CD4-positive, alpha-beta T cell (primary cell): ENCODE measurements around the gene QRFP. TPM values are rescaled to one million over a fixed set of nuclear protein-coding genes. Genes with fewer than 3 reads are reported as not detected.

Experiments used
- ATAC-seq: fragments of 200-7000 bp; cut with Tn5 transposase; one replicate; pipeline ENCODE4 v1.10.0; 2022; ENCODE audit warnings: mild to moderate bottlenecking; ENCODE audit not compliant: poor library complexity
- CTCF ChIA-PET: fragments of 350-600 bp; sonication (Branson Sonifier 250); formaldehyde crosslinking; loops from one replicate; lab custom pipeline; 2021; ENCODE audit warnings: antibody characterized with exemption, inconsistent platforms; lab: Charles Lee
- POLR2A ChIA-PET: fragments of 350-600 bp; sonication (Branson Sonifier 250); formaldehyde crosslinking; loops from one replicate; lab custom pipeline; 2021; ENCODE audit warnings: antibody characterized with exemption, inconsistent platforms; lab: Charles Lee
- DNase-seq, 14 experiments: peaks; one replicate each; pipeline ENCODE4 v3.0.0-alpha.2; 2013 to 2020; ENCODE audit warnings: mixed read lengths in 2 of 14
- H3K27ac ChIP-seq, 2 donors: one replicate each; pipeline versions ENCODE4 v1.5.1 to v1.7.0; 2013; ENCODE audit warnings: low read length in 2 of 2, low read depth in 1 of 2, mild to moderate bottlenecking in 1 of 2
- H3K27me3 ChIP-seq, 2 experiments: 1 replicate in 1 of 2; 2 replicates in 1 of 2; pipeline versions ENCODE4 v1.6.1 to v1.7.0; 2013; ENCODE audit warnings: low read length in 2 of 2, control low read depth in 1 of 2, mild to moderate bottlenecking in 1 of 2, moderate library complexity in 1 of 2; ENCODE audit not compliant: insufficient read depth in 2 of 2, control insufficient read depth in 1 of 2
- H3K36me3 ChIP-seq: one replicate; pipeline ENCODE4 v1.6.1; 2013; ENCODE audit warnings: low read length, control low read depth; ENCODE audit not compliant: insufficient read depth
- H3K4me1 ChIP-seq: one replicate; pipeline ENCODE4 v1.6.1; 2013; ENCODE audit warnings: low read length, control low read depth; ENCODE audit not compliant: insufficient read depth
- H3K4me3 ChIP-seq: one replicate; pipeline ENCODE4 v1.5.1; 2013; ENCODE audit warnings: mild to moderate bottlenecking, low read length, moderate library complexity
- H3K9me3 ChIP-seq, 2 experiments: 1 replicate in 1 of 2; 2 replicates in 1 of 2; pipeline versions ENCODE4 v1.6.1 to v1.7.0; 2013; ENCODE audit warnings: low read length in 2 of 2, mild to moderate bottlenecking in 2 of 2, control low read depth in 1 of 2, moderate library complexity in 1 of 2; ENCODE audit not compliant: control insufficient read depth in 1 of 2, insufficient read depth in 1 of 2
- H3K27ac Mint-ChIP-seq: one replicate; pipeline ENCODE4 v1.8.0; 2020; ENCODE audit warnings: mixed read lengths
- H3K27me3 Mint-ChIP-seq: one replicate; pipeline ENCODE4 v1.8.0; 2021; ENCODE audit warnings: mixed read lengths
- H3K36me3 Mint-ChIP-seq: one replicate; pipeline ENCODE4 v1.8.0; 2021; ENCODE audit warnings: low read depth, mixed read lengths
- H3K4me1 Mint-ChIP-seq: one replicate; pipeline ENCODE4 v1.8.0; 2021; ENCODE audit warnings: low read depth, mixed read lengths
- H3K4me3 Mint-ChIP-seq: one replicate; pipeline ENCODE4 v1.8.0; 2020; ENCODE audit warnings: mild to moderate bottlenecking, mixed read lengths
- H3K9me3 Mint-ChIP-seq: one replicate; pipeline ENCODE4 v1.8.0; 2020; ENCODE audit warnings: mixed read lengths
- intact Hi-C, 2 experiments: fragments of 100-400 bp; cut with DNase I in 1 of 2; cut with micrococcal nuclease in 1 of 2; formaldehyde crosslinking; loops; one replicate each; pipeline versions ENCODE4 v1.15.1 to v1.9.0; 2023 to 2025; cut with DNase I, micrococcal nuclease
- total RNA-seq, 174 experiments: library from RNA in 2 of 174; stranded (reverse) in 2 of 174; gene quantifications; one replicate each; pipeline ENCODE4 v1.2.3 and lab custom pipeline; 2021 to 2026
- TF ChIP-seq, protein P1 (sequence below): fragments of 200-600 bp; IDR thresholded peaks from one replicate; pipeline ENCODE4 v1.8.0; 2022; ENCODE audit warnings: antibody characterized with exemption, mild to moderate bottlenecking

QRFP gene
- total RNA-seq, 2 experiments from 2014 or later = not detected

DNA sequence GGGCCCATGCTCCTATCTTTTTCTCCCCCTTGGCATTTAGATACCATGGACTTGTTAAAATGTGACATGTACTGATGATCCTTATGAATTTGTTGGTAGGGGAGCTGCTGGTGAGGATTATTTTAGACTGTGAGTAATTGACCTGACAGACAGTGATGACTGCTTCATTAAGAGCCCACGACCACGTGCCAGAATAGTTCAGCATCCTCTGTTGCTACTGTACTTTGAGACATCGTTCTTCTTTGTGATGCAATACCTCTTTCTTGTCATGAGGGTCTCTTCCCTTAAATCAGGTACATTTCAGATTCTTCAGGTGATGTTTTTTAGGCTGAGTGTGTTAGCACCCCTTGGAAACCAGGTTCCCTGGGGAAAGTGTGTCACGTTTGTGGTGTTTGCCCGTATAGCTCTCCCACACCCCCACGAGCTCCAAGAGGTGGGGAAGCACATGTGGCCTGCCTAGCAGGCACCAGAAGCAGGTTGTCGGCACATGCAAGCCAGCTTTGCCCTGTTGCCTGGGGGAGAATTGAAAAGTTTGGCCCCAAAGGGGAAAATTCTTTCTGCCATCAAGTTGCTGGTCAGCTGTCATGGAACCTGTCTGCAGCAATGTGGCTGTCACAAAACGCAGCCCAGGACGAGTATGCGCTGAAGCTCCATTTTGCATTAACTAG lies 25.1 kb downstream of the QRFP start:
- H3K4me3 ChIP-seq = no peak overlapping the region
- Mint-ChIP-seq H3K9me3 (no peaks in the 10 kb centered on the region), H3K4me1 (peaks cover under 1% of the 10 kb centered on the region), H3K27me3 (no peaks in the 10 kb centered on the region), H3K4me3 (no peak overlapping the region), H3K27ac (no peak overlapping the region), H3K36me3 (peaks cover 68% of the 10 kb centered on the region)
- H3K36me3 ChIP-seq = peaks cover 40% of the 10 kb centered on the region
- no peaks in the 10 kb centered on the region for H3K4me1 ChIP-seq
- CTCF ChIA-PET = no interaction called here
- H3K27me3 ChIP-seq = no peaks in the 10 kb centered on the region
- ATAC-seq (no peak), DNase-seq (no peak)
- POLR2A ChIA-PET = no interaction called here
- intact Hi-C loops = no loop called here
- no peaks in the 10 kb centered on the region for H3K9me3 ChIP-seq
- TF ChIP-seq, protein P1, sequence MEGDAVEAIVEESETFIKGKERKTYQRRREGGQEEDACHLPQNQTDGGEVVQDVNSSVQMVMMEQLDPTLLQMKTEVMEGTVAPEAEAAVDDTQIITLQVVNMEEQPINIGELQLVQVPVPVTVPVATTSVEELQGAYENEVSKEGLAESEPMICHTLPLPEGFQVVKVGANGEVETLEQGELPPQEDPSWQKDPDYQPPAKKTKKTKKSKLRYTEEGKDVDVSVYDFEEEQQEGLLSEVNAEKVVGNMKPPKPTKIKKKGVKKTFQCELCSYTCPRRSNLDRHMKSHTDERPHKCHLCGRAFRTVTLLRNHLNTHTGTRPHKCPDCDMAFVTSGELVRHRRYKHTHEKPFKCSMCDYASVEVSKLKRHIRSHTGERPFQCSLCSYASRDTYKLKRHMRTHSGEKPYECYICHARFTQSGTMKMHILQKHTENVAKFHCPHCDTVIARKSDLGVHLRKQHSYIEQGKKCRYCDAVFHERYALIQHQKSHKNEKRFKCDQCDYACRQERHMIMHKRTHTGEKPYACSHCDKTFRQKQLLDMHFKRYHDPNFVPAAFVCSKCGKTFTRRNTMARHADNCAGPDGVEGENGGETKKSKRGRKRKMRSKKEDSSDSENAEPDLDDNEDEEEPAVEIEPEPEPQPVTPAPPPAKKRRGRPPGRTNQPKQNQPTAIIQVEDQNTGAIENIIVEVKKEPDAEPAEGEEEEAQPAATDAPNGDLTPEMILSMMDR = no peak
- no peak overlapping the region for H3K27ac ChIP-seq

DNA sequence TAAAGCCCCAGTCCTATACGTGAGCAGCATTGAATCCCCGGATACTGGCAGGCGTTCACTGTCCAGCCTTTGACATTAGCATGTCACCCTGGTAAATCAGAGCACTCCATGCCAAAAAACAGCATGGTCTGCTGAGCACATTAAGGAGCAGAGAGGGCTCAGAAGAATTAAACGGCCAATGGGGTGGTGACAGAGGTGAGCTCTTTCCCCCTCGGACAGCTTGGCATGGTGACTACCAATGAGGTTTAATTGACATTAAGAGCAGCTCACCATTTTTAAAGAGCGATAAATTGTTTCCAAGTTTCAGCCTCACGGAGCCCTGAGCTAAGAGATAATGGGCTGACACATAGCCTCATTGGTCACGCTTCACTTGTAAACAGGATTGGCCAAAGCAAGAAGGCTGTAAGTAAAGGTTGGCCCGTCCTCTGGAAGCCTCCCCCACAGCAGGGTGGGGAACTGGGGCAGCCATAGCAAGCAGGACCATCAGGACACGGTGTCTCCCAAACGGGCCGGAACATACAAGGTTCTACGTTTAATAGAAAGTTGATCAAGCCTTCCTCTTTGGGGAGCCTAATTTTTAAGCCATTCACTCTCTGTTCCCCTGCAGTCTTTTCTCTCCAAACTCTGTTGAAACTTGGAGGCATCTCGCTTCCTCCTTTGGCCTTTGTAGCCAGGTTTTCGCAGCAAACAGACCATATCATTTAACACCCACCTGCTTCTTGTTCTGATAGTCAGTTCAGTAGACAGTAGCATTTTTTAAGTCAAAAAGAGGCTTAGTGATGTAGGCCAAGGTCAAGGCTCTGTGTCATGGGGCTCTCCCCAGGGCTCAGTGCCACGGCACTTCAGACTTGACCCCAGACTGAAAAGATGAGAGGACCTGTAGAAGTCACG lies 25.9 kb downstream of the QRFP start:
- TF ChIP-seq, protein P1 = no peak
- H3K4me1 ChIP-seq = no peaks in the 10 kb centered on the region
- no peaks in the 10 kb centered on the region for H3K27me3 ChIP-seq
- ChIA-PET CTCF (interaction anchor here (1.7 kb wide), 1 partner anchor 175 kb away, joined by 6 read pairs; no protein-coding TSS in a partner anchor), POLR2A (no interaction called here)
- peaks cover 5% of the 10 kb centered on the region for H3K4me1 Mint-ChIP-seq
- H3K27ac Mint-ChIP-seq = no peak overlapping the region
- ATAC-seq = no peak
- H3K27me3 Mint-ChIP-seq = no peaks in the 10 kb centered on the region
- H3K36me3 ChIP-seq = peaks cover 40% of the 10 kb centered on the region
- DNase-seq = no peak
- H3K36me3 Mint-ChIP-seq = peaks cover 67% of the 10 kb centered on the region
- H3K4me3 Mint-ChIP-seq = no peak overlapping the region
- no peak overlapping the region for H3K4me3 ChIP-seq
- no peaks in the 10 kb centered on the region for H3K9me3 ChIP-seq
- no peak overlapping the region for H3K27ac ChIP-seq
- intact Hi-C loops = no loop called here
- H3K9me3 Mint-ChIP-seq = no peaks in the 10 kb centered on the region

DNA sequence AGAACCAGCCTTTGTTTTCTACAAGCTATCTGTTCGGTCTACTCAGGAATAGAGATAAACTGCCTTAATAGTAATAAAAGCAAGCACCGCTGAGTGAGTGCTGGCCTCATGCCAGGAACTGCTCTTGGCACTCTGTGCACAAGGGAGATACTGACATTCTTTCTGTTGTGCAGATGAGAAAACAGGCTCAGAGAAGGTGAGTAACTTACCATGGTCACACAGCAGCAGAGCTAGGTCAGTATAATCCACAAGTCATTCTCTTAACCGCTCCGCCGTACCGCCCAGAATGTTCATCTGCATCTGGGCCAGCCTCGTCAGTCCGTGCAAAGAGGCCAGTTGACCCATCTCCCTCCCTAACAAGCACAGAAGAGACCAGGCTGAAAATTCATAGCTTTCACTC lies 27.4 kb downstream of the QRFP start:
- ChIA-PET CTCF (interaction anchor here (1.7 kb wide), 1 partner anchor 177 kb away, joined by 6 read pairs; no protein-coding TSS in a partner anchor), POLR2A (interaction anchor here (0.7 kb wide), 1 partner anchor 79 kb away, joined by 3 read pairs; no protein-coding TSS in a partner anchor)
- peaks cover 32% of the 10 kb centered on the region for H3K36me3 ChIP-seq
- no peak overlapping the region for H3K27ac Mint-ChIP-seq
- ATAC-seq = no peak
- no peaks in the 10 kb centered on the region for H3K9me3 Mint-ChIP-seq
- no peaks in the 10 kb centered on the region for H3K9me3 ChIP-seq
- no peaks in the 10 kb centered on the region for H3K4me1 ChIP-seq
- TF ChIP-seq, protein P1 = no peak
- H3K27ac ChIP-seq = no peak overlapping the region
- H3K27me3 Mint-ChIP-seq = no peaks in the 10 kb centered on the region
- intact Hi-C loops = no loop called here
- peaks cover 59% of the 10 kb centered on the region for H3K36me3 Mint-ChIP-seq
- no peak overlapping the region for H3K4me3 ChIP-seq
- no peaks in the 10 kb centered on the region for H3K27me3 ChIP-seq
- peaks cover 5% of the 10 kb centered on the region for H3K4me1 Mint-ChIP-seq
- no peak for DNase-seq
- no peak overlapping the region for H3K4me3 Mint-ChIP-seq
